Mammary epithelial cell (primary cell): ENCODE measurements around the gene OSBPL7.

ENCODE experiments used
- CTCF ChIP-seq, 2 donors: IDR thresholded peaks in 1 of 2; conservative IDR thresholded peaks in 1 of 2; 2 replicates each; pipeline ENCODE4 v1.5.1; 2011 to 2012; ENCODE audit warnings: inconsistent platforms in 2 of 2, low read length in 2 of 2, mild to moderate bottlenecking in 2 of 2, control low read depth in 1 of 2, low read depth in 1 of 2; ENCODE audit not compliant: insufficient read depth in 1 of 2; ENCODE audit errors: extremely low read depth in 1 of 2
- EZH2 ChIP-seq: IDR thresholded peaks from 2 replicates; pipeline ENCODE4 v1.6.1; 2012; ENCODE audit warnings: low read length, inconsistent platforms, borderline replicate concordance

GRCh38 chr17:47812146-47812920 is 9.3 kb downstream of the OSBPL7 start:
- no peak for TF ChIP-seq CTCF (conservative IDR thresholded peaks at IDR 0.05 in 1 of 2, IDR thresholded peaks at IDR 0.05 in 1 of 2; ENCODE audit: extremely low read depth in 1 of 2, insufficient read depth in 1 of 2, low read depth in 1 of 2, low read length in 2 of 2)
- no peak for TF ChIP-seq EZH2
